M059J (cell line): Measurements from ENCODE around the gene CD33. TPM values are rescaled to one million over a fixed set of nuclear protein-coding genes. Genes with fewer than 3 reads are reported as not detected.

Experiments
- DNase-seq: peaks from one replicate; pipeline ENCODE4 v3.0.0-alpha.2; 2012; ENCODE audit warnings: low read depth
- total RNA-seq: library from RNA; depleted of rRNA; stranded (reverse); fragments of >200 nt; shearing (Covaris generic); gene quantifications from 2 replicates; pipeline ENCODE4 v1.2.3, GENCODE V29; 2014; rRNA removed

The CD33 gene
- total RNA-seq: 3.8 and 4.6 TPM in 2 replicates

GRCh38 chr19:51224898-51225393 is at the start of gene CD33:
Gene CD33 (plus strand): TSS chr19:51225080. CDS start chr19:51225119, 39 bp downstream.
- DNase-seq: peak; percentile 10

DNA sequence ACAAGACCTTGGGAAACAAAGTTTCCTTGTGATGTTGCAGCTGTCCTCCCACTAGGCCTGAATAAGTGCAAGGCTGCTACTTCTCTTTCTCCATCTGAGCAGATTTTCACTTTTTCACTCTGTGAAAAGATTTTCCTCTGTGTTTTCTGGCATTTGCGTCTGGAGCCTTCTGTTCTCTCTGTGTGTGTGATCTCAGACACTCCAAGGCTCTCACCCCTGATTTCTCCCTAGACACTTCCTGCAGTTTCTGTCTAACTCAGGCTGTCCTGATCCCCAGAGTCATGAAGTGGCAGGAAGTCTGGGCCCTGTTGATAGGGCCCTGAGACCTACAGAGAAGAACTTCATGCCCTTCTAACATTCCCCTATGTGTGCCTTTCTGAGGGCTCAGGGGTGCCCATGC is 45.6 kb upstream of the CD33 start:
- no peak for DNase-seq

DNA sequence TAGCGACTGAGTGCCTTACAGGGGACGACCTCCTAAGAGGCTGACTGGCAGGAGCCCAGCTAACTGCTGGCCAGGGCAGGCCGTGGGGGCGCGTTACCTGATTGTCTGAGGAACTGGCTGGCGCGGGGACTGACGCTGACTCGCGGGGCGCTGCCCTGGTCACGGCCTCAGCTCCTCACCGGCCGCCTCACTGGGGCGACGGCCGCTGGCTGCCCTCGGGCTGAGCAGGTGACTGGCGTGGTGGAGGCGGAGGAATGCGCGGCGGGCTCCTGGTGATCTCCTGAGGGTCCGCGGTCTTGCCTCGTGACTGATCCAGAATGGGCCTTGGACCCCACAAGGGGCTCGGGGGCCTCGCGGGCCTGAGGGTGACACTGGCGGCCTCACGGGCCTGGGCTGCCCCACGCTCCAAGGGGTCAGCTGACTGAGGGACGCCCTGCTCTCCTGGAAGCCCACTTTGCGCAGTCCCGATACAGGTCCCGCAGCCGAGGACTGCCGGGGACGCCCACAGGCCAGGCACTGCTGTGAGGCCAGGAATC is 43.4 kb upstream of the CD33 start:
- DNase-seq: no peak

- no peak for DNase-seq
Observed at GRCh38 chr19:51181913-51182419, 42.9 kb upstream of the CD33 start.

DNA sequence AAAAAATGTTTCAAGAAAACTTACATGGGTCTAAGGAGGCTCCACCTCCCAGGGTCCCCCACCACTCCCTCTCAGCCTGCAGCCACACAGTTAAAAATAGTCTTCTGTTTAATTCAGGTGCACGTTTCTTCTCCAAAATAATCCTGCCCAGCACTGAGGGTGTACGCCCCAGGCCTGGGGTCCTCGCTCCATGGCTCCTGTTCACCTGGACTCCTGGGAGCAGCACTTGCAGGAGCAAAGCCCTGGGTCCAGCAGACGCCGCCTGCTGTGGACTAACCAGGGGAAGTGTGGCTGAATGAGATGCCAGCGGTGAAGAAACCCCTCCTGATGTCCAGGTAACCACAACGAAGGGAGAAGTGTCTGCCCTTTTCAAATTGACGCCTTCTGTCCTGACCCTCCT is 41.3 kb upstream of the CD33 start:
- no peak for DNase-seq

- no peak for DNase-seq
Observed at GRCh38 chr19:51185069-51185867, 39.6 kb upstream of the CD33 start.

DNA sequence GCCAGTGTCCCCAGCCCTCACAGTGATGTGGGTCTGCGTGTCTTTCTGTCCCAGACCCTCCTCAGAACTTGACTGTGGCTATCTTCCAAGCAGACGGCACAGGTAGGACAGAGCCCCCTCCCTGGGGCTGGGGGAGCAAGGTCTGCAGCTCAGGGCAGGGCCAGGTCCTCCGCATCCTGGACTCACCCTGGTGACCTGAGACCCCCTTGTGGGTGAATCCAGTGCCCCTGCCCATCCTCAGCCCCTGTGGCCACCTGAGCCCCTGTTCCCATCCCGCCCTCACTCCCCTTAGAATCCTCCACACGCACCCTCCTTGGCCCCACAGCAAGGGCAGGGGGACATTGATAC is 39.0 kb upstream of the CD33 start:
- no peak for DNase-seq

DNA sequence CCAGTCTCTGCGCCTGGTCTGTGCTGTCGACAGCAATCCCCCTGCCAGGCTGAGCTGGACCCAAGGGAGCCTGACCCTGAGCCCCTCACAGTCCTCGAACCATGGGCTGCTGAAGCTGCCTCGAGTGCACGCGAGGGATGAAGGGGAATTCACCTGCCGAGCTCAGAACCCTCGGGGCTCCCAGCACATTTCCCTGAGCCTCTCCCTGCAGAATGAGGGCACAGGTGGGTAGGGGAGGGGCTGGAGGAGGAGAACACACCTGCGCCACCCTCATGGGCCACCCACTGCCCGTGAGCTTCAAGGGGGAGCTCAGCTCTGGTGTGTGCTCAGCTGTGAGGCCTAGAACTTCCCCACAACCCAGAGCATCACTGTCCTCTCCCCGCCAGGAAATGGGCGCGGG is 38.6 kb upstream of the CD33 start:
- no peak for DNase-seq

GRCh38 chr19:51187395-51188226 is 37.3 kb upstream of the CD33 start:
- no peak for DNase-seq

GRCh38 chr19:51188227-51188559 is 36.7 kb upstream of the CD33 start:
- DNase-seq: no peak

- no peak for DNase-seq
Observed at GRCh38 chr19:51192689-51193088, 32.2 kb upstream of the CD33 start.

- no peak for DNase-seq
Observed at GRCh38 chr19:51194527-51195315, 30.2 kb upstream of the CD33 start.

GRCh38 chr19:51195316-51195586 is 29.6 kb upstream of the CD33 start:
- DNase-seq: no peak

- no peak for DNase-seq
Observed at GRCh38 chr19:51195616-51196015, 29.3 kb upstream of the CD33 start.

GRCh38 chr19:51196181-51196580 is 28.7 kb upstream of the CD33 start:
- no peak for DNase-seq

DNA sequence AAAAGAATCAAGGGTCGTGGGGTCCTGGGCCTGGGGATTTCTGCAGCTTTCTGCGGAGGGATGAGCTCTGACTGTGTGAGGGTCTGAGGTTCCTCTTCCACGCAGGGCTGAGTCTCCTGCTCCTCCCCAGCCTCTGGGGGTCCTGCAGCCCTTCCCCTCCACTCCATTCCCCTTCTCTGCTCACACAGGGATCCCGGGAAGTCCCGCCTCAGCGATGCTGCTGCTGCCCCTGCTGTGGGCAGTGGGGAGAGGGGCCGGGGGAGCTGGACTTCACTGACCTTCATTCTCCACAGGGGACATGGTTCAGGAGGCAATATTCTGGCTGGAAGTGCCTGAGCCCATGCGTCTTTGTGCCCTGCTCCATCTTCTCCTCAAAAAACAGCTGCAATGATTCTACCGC is 26.2 kb upstream of the CD33 start:
- DNase-seq: no peak

DNA sequence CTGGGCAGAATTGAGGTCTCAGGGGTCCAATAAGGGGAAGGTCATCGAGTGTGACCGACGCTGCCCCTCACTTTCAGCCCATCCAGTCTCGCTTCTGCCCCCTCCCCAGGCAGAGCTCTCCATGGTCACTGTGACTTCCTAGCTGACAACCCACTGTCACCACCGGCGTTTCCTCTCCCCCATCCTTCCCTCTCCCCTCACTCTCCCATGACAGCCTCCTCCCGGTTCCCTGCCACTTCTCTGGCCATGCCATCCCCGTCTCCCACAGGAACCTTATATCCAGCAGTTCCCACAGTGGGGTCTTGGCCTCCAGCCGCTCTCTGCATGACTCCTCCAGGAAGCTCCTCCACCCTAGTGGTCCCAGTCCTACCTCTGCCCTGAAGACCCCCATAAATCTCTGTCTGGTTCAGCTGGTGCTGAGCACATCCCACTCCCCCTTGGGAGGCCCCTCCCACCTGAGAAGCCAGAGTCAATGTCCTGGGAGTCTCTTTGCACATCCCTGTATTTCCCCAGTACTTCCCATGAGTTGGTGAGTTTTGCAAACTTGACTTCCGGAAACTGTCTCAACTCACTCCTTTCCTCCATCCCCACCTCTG is 24.7 kb upstream of the CD33 start:
- no peak for DNase-seq

DNA sequence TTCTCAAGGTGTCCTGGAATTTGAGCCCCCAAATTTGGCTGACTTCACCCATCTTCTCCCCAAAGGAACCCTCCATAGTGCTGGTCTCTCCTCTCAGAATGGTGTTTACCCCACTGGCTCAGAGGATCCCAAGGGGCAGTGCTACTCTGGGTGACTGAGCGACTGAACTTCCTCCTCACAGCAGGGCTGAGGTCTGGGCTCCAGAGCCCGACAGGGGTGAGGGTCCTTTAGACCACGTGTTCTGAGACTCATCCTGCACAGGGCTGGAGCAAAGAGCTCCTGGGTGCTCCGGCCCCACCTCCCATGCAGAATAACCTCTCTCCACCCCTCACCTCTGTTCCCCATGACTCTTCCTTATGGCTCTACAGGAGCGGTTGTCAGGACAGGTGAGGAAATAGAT is 23.2 kb upstream of the CD33 start:
- no peak for DNase-seq

DNA sequence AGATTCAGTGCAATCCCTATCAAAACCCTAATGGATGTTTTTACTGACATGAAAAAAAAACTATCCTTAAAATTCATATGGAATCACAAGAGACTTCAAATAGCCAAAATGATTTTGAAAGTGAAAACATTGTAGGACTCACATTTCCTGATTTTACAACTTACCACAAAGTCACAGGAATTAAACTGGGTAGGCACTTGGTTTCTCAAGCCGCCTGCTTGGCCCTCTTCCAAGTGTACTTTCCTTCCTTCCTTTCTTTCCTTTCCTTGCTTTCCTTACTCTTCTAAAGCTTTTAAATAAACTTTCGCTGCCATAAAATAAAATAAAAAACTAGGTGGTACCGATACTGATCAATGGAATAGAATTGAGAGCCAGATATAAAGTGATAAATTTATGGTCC is 21.0 kb upstream of the CD33 start:
- DNase-seq: no peak

DNA sequence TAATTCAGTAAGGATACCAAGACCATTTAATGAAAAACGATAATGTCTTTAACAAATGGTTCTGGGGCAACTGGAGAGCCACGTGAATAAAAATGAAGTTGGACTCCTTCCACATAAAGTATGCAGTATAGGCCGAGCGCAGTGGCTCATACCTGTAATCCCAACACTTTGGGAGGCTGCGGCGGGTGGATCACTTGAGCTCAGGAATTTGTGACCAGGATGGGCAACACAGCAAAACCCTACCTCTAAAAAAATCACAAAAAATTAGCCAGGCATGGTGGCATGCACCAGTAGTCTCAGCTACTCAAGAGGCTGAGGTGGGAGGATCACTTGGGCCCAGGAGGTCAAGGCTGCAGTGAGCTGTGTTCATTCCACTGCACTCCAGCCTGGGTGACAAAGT is 20.6 kb upstream of the CD33 start:
- no peak for DNase-seq

DNA sequence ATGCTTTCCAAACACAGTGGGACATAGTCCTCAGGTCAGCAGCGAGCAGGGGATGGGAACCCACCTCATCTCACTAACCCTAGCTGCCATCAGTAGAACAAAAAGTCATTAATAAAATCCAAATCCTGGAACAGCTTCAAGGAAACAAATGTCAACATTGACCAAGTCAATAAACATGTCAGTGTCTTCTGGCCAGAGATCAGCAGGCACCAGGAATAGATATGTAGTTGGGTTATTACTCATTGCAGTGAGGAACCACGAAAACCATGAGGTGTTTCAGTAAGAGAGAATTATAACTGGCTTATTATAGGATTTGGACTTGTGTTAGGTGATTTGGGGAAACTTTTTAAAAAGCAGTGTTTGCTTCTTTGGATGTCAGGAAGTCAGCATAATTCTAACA is 17.1 kb upstream of the CD33 start:
- no peak for DNase-seq
